HG02588 (cell line): ENCODE measurements around the gene RCAN1.

Source experiments
- ATAC-seq: cut with Tn5 transposase; IDR thresholded peaks from one replicate; pipeline ENCODE4 v1.9.1; 2021; ENCODE audit warnings: mild to moderate bottlenecking, moderate library complexity; ENCODE audit not compliant: unreplicated experiment

RCAN1 gene

GRCh38 chr21:34614628-34615486 is at the start of gene RCAN1:
Gene RCAN1, minus strand, starts transcription at chr21:34615113. Its CDS starts 102 bp downstream, at chr21:34615011.
- peak; percentile 96 for ATAC-seq

DNA sequence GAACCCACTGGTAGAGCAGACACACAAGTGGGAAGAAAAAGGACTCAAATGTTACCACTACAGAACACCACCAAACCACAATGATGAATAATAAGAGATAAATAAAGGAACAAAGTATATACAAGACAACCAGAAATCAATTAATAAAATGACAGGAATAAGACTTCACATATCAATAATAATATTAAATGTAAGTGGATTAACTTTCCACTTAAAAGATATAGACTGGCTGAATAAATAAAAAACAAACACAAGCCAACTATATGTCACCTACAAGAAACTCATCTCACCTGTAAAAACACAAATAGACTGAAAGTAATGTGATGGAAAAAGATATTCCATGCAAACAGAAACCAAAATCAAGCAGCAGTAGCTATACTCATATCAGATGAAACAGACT is 46.9 kb upstream of the RCAN1 start:
- ATAC-seq, result no peak

- ATAC-seq, result no peak
Measured at GRCh38 chr21:34653522-34653921, 38.6 kb upstream of the RCAN1 start.

- ATAC-seq, result no peak
Measured at GRCh38 chr21:34651642-34652041, 36.7 kb upstream of the RCAN1 start.

GRCh38 chr21:34650861-34651431 is 36.0 kb upstream of the RCAN1 start:
- ATAC-seq, result no peak

GRCh38 chr21:34649400-34649799 is 34.5 kb upstream of the RCAN1 start:
- no peak for ATAC-seq

DNA sequence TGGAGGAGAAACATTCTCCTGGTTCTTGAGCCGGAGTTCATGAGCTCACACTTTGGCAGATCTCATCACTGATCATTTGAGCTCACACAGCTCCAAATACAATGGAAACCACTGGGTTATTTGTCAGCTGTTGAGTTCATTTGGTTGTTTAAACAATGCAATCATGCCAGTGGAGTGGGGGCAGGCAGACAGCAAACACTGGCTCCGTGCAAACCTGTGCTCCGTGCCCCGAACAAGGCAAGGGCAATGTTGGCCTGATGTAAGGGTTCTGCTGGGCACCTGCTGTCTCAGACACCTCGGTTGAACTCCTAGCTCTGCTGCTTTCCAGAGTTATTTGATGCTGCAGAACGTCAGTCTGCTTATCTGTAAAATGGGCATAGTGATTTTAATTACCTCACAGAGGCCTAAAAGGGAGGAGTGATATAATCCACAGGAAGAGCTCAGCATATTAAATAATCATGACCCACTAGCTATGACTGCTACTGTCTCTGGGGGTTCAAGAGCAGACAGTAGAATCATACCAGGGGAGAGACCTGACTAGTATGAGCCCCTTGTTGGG is 33.9 kb upstream of the RCAN1 start:
- ATAC-seq, result no peak

- ATAC-seq, result no peak
Measured at GRCh38 chr21:34647555-34647954, 32.6 kb upstream of the RCAN1 start.

- no peak for ATAC-seq
Measured at GRCh38 chr21:34644825-34645224, 29.9 kb upstream of the RCAN1 start.

DNA sequence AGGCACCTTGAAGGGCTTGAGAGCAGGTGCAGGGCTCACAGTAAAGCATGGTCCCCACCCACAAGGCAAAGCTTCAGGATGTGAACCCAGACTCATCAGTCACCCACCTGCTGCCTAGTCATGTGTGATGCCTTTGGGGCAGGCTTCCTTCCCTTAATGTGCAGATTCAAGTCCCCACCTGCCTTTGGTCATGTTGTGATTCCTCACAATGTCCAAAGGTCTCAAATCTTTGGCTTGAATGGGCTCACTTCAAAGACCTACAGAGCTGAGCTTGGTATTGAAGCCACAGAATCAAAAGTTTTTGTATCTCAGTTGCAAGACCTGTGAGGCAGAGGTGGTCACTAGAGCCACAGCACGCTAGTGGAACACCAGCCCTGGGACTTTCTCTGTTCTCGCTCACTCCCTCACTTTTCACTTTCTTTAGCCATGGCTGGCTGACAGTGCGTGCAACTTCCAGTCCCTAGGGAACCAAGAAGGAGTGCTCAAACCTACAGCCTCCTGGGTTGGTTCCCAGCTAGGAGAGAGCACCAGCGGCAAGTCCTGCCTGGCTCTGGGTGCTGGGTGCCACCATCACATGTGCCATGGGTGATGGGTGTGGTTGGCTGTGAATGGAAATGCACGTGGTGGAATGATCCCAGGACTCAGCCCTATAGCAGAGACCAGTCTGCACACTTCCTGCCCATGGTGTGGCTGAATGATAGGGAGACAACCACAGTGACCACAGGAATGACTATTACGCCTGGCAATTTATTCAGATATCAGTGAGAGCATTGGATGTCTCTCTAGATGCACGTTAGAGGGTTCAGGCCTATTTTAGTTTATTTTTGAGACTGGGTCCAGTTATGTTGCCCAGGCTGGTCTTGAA is 27.5 kb upstream of the RCAN1 start:
- ATAC-seq, result peak; percentile 50

DNA sequence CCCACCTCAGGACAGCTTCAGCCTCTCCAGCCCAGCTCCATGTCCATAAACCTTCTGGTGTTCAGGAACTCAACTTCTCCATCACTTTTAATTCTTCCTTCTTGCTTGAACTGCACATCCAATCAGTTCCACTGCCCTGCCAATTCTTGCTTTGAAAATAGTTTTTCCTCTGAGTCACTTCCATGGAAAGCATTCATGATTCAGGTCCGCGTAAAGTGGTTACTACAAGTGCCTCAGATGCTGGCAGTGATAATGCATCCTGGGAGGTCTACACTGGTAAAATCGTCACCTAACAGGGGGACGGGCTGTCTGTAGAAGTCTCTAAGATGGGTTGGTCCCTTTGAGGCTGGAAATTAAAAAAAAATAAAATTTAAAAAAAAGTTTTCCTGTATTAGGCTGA is 25.9 kb upstream of the RCAN1 start:
- no peak for ATAC-seq

- ATAC-seq, result peak; percentile 57
Measured at GRCh38 chr21:34639882-34640788, 25.2 kb upstream of the RCAN1 start.

- ATAC-seq, result no peak
Measured at GRCh38 chr21:34639250-34639649, 24.3 kb upstream of the RCAN1 start.

GRCh38 chr21:34636961-34637360 is 22.0 kb upstream of the RCAN1 start:
- ATAC-seq, result no peak

GRCh38 chr21:34635307-34635706 is 20.4 kb upstream of the RCAN1 start:
- no peak for ATAC-seq

DNA sequence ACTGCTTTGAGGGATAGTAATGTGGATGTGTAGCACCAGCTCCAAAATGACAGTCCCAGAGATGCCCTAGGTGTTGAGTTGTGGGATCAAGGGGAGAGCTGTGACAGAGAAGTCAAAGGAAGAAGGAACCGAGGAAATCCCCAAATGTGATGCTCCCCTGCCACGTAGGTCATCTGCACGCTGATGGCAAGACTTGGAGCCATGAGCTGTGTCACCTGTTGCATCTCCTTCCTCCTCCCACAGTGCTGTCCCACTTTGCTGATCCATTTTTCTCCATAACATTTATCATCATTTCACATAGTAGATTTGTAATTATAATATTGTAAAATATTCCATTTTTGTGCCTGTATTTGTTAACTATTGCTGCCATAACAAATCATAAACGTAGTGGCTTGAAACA is 17.6 kb upstream of the RCAN1 start:
- ATAC-seq, result no peak

GRCh38 chr21:34630536-34631143 is 15.7 kb upstream of the RCAN1 start:
- no peak for ATAC-seq

DNA sequence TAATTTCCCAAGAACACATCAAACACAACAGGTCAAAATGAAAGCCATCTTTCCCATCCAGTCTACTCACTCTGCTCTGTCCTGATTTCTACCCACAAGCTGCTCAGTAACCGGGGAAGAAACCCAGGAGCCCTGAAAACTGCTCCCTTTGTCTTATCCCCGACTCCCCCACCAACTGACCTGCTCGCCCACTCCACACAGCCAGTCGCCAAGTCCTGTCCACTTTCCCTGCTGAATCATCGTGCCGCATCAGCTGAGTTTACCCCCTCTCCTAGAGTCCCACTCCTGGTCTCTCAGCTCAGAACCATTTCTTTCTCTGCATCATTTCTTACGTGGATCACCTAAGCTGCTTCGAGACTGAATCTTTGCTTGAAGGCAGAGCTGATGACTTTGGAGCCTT is 11.2 kb upstream of the RCAN1 start:
- ATAC-seq, result no peak

- ATAC-seq, result no peak
Measured at GRCh38 chr21:34625030-34625593, 10.2 kb upstream of the RCAN1 start.
